Upper lobe of left lung (tissue), 4 donors: Measurements from ENCODE around the gene SH3PXD2A.

Source experiments
- EP300 ChIP-seq, 4 donors: sonication (generic); formaldehyde crosslinking; IDR thresholded peaks; one replicate each; pipeline ENCODE4 v1.5.1; 2017; ENCODE audit warnings: antibody characterized with exemption in 4 of 4, control low read depth in 2 of 4
- POLR2A ChIP-seq, 4 donors: fragments of 450-650 bp; IDR thresholded peaks; one replicate each; pipeline ENCODE4 v1.5.1; 2016 to 2017; ENCODE audit warnings: antibody characterized with exemption in 4 of 4, mild to moderate bottlenecking in 2 of 4
- POLR2AphosphoS5 ChIP-seq, 2 donors: sonication (generic); formaldehyde crosslinking; IDR thresholded peaks; one replicate each; pipeline ENCODE4 v1.5.1; 2017; ENCODE audit warnings: antibody characterized with exemption in 2 of 2
- TF ChIP-seq, protein P1 (sequence below), 6 experiments: fragments of 450-650 bp in 4 of 6; fragments of 200-600 bp in 2 of 6; sonication (generic) in 2 of 6; IDR thresholded peaks; one replicate each; pipeline ENCODE4 v1.5.1; 2016 to 2019; ENCODE audit warnings: antibody characterized with exemption in 6 of 6

- TF ChIP-seq, protein P1, sequence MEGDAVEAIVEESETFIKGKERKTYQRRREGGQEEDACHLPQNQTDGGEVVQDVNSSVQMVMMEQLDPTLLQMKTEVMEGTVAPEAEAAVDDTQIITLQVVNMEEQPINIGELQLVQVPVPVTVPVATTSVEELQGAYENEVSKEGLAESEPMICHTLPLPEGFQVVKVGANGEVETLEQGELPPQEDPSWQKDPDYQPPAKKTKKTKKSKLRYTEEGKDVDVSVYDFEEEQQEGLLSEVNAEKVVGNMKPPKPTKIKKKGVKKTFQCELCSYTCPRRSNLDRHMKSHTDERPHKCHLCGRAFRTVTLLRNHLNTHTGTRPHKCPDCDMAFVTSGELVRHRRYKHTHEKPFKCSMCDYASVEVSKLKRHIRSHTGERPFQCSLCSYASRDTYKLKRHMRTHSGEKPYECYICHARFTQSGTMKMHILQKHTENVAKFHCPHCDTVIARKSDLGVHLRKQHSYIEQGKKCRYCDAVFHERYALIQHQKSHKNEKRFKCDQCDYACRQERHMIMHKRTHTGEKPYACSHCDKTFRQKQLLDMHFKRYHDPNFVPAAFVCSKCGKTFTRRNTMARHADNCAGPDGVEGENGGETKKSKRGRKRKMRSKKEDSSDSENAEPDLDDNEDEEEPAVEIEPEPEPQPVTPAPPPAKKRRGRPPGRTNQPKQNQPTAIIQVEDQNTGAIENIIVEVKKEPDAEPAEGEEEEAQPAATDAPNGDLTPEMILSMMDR (IDR thresholded peaks at IDR 0.05): no peak
- TF ChIP-seq EP300 (IDR thresholded peaks at IDR 0.05) (no peak), POLR2AphosphoS5 (IDR thresholded peaks at IDR 0.05) (no peak), POLR2A (IDR thresholded peaks at IDR 0.05) (no peak)
Observed at GRCh38 chr10:103695584-103696005, 159.8 kb downstream of the SH3PXD2A start.
